GM21576 (cell line): ENCODE results near the gene IDE.
"Not testable (repeated sequence)": the region's sequence is repeated elsewhere in the genome, so short reads cannot be mapped to it uniquely, and the experiment has no call there.

Experiments used
- ATAC-seq: cut with Tn5 transposase; IDR thresholded peaks from one replicate; pipeline ENCODE4 v1.9.1; 2021; ENCODE audit warnings: mild to moderate bottlenecking, moderate library complexity; ENCODE audit not compliant: unreplicated experiment

IDE gene

GRCh38 chr10:92492748-92493240, 81.1 kb downstream of the IDE start:
- ATAC-seq, result no peak

GRCh38 chr10:92490387-92490786, 83.5 kb downstream of the IDE start:
- no peak for ATAC-seq

- ATAC-seq, result no peak
Observed at GRCh38 chr10:92486637-92487036, 87.3 kb downstream of the IDE start.

- no peak for ATAC-seq
Observed at GRCh38 chr10:92483539-92483938, 90.4 kb downstream of the IDE start.

- ATAC-seq, result no peak
Observed at GRCh38 chr10:92480413-92480812, 93.5 kb downstream of the IDE start.

- ATAC-seq, result no peak
Observed at GRCh38 chr10:92479547-92479946, 94.3 kb downstream of the IDE start.

GRCh38 chr10:92478536-92478935, 95.4 kb downstream of the IDE start:
- ATAC-seq, result no peak

- ATAC-seq, result no peak
Observed at GRCh38 chr10:92475357-92475868, 98.5 kb downstream of the IDE start.

GRCh38 chr10:92470026-92470425, 103.9 kb downstream of the IDE start:
- ATAC-seq, result no peak

- no peak for ATAC-seq
Observed at GRCh38 chr10:92464364-92464763, 109.5 kb downstream of the IDE start.

GRCh38 chr10:92463582-92463981, 110.3 kb downstream of the IDE start:
- ATAC-seq, result no peak

GRCh38 chr10:92454955-92455354, 118.9 kb downstream of the IDE start:
- not testable (repeated sequence) for ATAC-seq

GRCh38 chr10:92452313-92452712, 121.6 kb downstream of the IDE start:
- no peak for ATAC-seq

- ATAC-seq, result no peak
Observed at GRCh38 chr10:92451431-92451830, 122.5 kb downstream of the IDE start.

- ATAC-seq, result no peak
Observed at GRCh38 chr10:92450896-92451295, 123.0 kb downstream of the IDE start.

GRCh38 chr10:92440578-92440977, 133.3 kb downstream of the IDE start:
- no peak for ATAC-seq

- no peak for ATAC-seq
Observed at GRCh38 chr10:92438220-92438619, 135.7 kb downstream of the IDE start.

- no peak for ATAC-seq
Observed at GRCh38 chr10:92436611-92437010, 137.3 kb downstream of the IDE start.

- ATAC-seq, result not testable (repeated sequence)
Observed at GRCh38 chr10:92436065-92436464, 137.8 kb downstream of the IDE start.

GRCh38 chr10:92434385-92434784, 139.5 kb downstream of the IDE start:
- ATAC-seq, result no peak

GRCh38 chr10:92432596-92432995, 141.3 kb downstream of the IDE start:
- ATAC-seq, result no peak

GRCh38 chr10:92430103-92430502, 143.8 kb downstream of the IDE start:
- no peak for ATAC-seq

- ATAC-seq, result no peak
Observed at GRCh38 chr10:92421550-92421949, 152.3 kb downstream of the IDE start.
